Epidermal melanocyte (primary cell): Measurements from ENCODE around the gene CERS6.

ENCODE experiments used
- DNase-seq: peaks from one replicate; pipeline ENCODE4 v3.0.0; 2011; ENCODE audit warnings: low spot score; ENCODE audit not compliant: insufficient read length

Gene CERS6

GRCh38 chr2:168566974-168567665 is 111.0 kb downstream of the CERS6 start:
- no peak for DNase-seq

GRCh38 chr2:168567836-168568235 is 111.8 kb downstream of the CERS6 start:
- no peak for DNase-seq

- DNase-seq, result no peak
Measured at GRCh38 chr2:168568476-168569267, 112.6 kb downstream of the CERS6 start.

GRCh38 chr2:168571061-168571460 is 115.0 kb downstream of the CERS6 start:
- no peak for DNase-seq

- DNase-seq, result no peak
Measured at GRCh38 chr2:168573128-168573903, 117.2 kb downstream of the CERS6 start.

GRCh38 chr2:168574856-168575630 is 119.0 kb downstream of the CERS6 start:
- no peak for DNase-seq

GRCh38 chr2:168577885-168578284 is 121.8 kb downstream of the CERS6 start:
- no peak for DNase-seq

- DNase-seq, result no peak
Measured at GRCh38 chr2:168583064-168583709, 127.1 kb downstream of the CERS6 start.

GRCh38 chr2:168583710-168584521 is 127.8 kb downstream of the CERS6 start:
- DNase-seq, result no peak

- no peak for DNase-seq
Measured at GRCh38 chr2:168584911-168585310, 128.8 kb downstream of the CERS6 start.

GRCh38 chr2:168585700-168586099 is 129.6 kb downstream of the CERS6 start:
- DNase-seq, result no peak

GRCh38 chr2:168587307-168587706 is 131.2 kb downstream of the CERS6 start:
- DNase-seq, result no peak

- no peak for DNase-seq
Measured at GRCh38 chr2:168589236-168590211, 133.5 kb downstream of the CERS6 start.

GRCh38 chr2:168592181-168592831 is 136.2 kb downstream of the CERS6 start:
- no peak for DNase-seq

GRCh38 chr2:168593713-168594112 is 137.6 kb downstream of the CERS6 start:
- DNase-seq, result no peak

- DNase-seq, result no peak
Measured at GRCh38 chr2:168594778-168595177, 138.7 kb downstream of the CERS6 start.

- no peak for DNase-seq
Measured at GRCh38 chr2:168596881-168597655, 141.0 kb downstream of the CERS6 start.
